ENCODE measurements around the gene LAMA1. TPM values are rescaled to one million over a fixed set of nuclear protein-coding genes. Genes with fewer than 3 reads are reported as not detected.

The LAMA1 gene
- total and polyA plus RNA-seq, 4 experiments from 2014 or later: not detected

- Mint-ChIP-seq H3K27me3 (no peaks in the 10 kb centered on the region), H3K9me3 (peaks cover 2 to 18% (median 7%) of the 10 kb centered on the region in 8 donors), H3K4me1 (no peaks in the 10 kb centered on the region), H3K27ac (no peak overlapping the region), H3K4me3 (peak overlapping the region in 1 of 8 donors; percentile 11), H3K36me3 (no peaks in the 10 kb centered on the region)
- CTCF ChIA-PET (ENCODE audit: partially characterized antibody): no interaction called here
- Histone ChIP-seq H3K9me3 (ENCODE audit: control insufficient read depth in 1 of 2, low read length in 2 of 2) (no peaks in the 10 kb centered on the region), H3K4me3 (ENCODE audit: low read length in 2 of 2) (no peak overlapping the region), H3K27me3 (ENCODE audit: insufficient read depth, low read length) (no peaks in the 10 kb centered on the region), H3K27ac (ENCODE audit: low read depth, low read length) (no peak overlapping the region), H3K4me1 (ENCODE audit: insufficient read depth, low read length) (no peaks in the 10 kb centered on the region), H3K36me3 (ENCODE audit: insufficient read depth, low read length) (no peaks in the 10 kb centered on the region)
- intact Hi-C loops (cut with micrococcal nuclease): no loop called here
- DNase-seq: no peak
- POLR2A ChIA-PET (ENCODE audit: partially characterized antibody): no interaction called here
Measured at GRCh38 chr18:7132356-7133150, 15.0 kb upstream of the LAMA1 start.

- Histone ChIP-seq H3K27me3 (ENCODE audit: insufficient read depth, low read length) (no peaks in the 10 kb centered on the region), H3K4me3 (ENCODE audit: low read length in 2 of 2) (no peak overlapping the region), H3K4me1 (ENCODE audit: insufficient read depth, low read length) (no peaks in the 10 kb centered on the region), H3K36me3 (ENCODE audit: insufficient read depth, low read length) (no peaks in the 10 kb centered on the region), H3K9me3 (ENCODE audit: control insufficient read depth in 1 of 2, low read length in 2 of 2) (no peaks in the 10 kb centered on the region), H3K27ac (ENCODE audit: low read depth, low read length) (no peak overlapping the region)
- Mint-ChIP-seq H3K4me1 (no peaks in the 10 kb centered on the region), H3K36me3 (no peaks in the 10 kb centered on the region), H3K9me3 (peaks cover 0 to 21% (median 7%) of the 10 kb centered on the region in 8 donors), H3K27ac (no peak overlapping the region), H3K4me3 (no peak overlapping the region), H3K27me3 (peaks cover 2 to 3% of the 10 kb centered on the region in 2 donors)
- ChIA-PET POLR2A (ENCODE audit: partially characterized antibody) (no interaction called here), CTCF (ENCODE audit: partially characterized antibody) (no interaction called here)
- DNase-seq: no peak
- intact Hi-C loops (cut with micrococcal nuclease): no loop called here
Measured at GRCh38 chr18:7122376-7122775, 4.8 kb upstream of the LAMA1 start.

- Histone ChIP-seq H3K4me1 (ENCODE audit: insufficient read depth, low read length) (no peaks in the 10 kb centered on the region), H3K27me3 (ENCODE audit: insufficient read depth, low read length) (no peaks in the 10 kb centered on the region), H3K27ac (ENCODE audit: low read depth, low read length) (no peak overlapping the region), H3K36me3 (ENCODE audit: insufficient read depth, low read length) (no peaks in the 10 kb centered on the region), H3K9me3 (ENCODE audit: control insufficient read depth in 1 of 2, low read length in 2 of 2) (no peaks in the 10 kb centered on the region), H3K4me3 (ENCODE audit: low read length in 2 of 2) (no peak overlapping the region)
- H3K9me3 Mint-ChIP-seq: peaks cover 0 to 21% (median 9%) of the 10 kb centered on the region in 8 donors
- no peak overlapping the region for H3K27ac Mint-ChIP-seq
- H3K36me3 Mint-ChIP-seq: no peaks in the 10 kb centered on the region
- CTCF ChIA-PET (ENCODE audit: partially characterized antibody): no interaction called here
- peaks cover 18 to 22% of the 10 kb centered on the region in 2 donors for H3K27me3 Mint-ChIP-seq
- POLR2A ChIA-PET (ENCODE audit: partially characterized antibody): no interaction called here
- peaks cover 0 to 9% (median 3%) of the 10 kb centered on the region in 4 donors for H3K4me1 Mint-ChIP-seq
- intact Hi-C loops (cut with micrococcal nuclease): no loop called here
- peak overlapping the region in 4 of 8 donors; percentile 20 to 80 (median 56) for H3K4me3 Mint-ChIP-seq
- DNase-seq: no peak
Measured at GRCh38 chr18:7116792-7117389, 706 bp downstream of the LAMA1 start.

- DNase-seq: no peak
- H3K27ac Mint-ChIP-seq: no peak overlapping the region
- Histone ChIP-seq H3K4me1 (ENCODE audit: insufficient read depth, low read length) (no peaks in the 10 kb centered on the region), H3K9me3 (ENCODE audit: control insufficient read depth in 1 of 2, low read length in 2 of 2) (no peaks in the 10 kb centered on the region), H3K4me3 (ENCODE audit: low read length in 2 of 2) (no peak overlapping the region), H3K27me3 (ENCODE audit: insufficient read depth, low read length) (no peaks in the 10 kb centered on the region), H3K36me3 (ENCODE audit: insufficient read depth, low read length) (no peaks in the 10 kb centered on the region), H3K27ac (ENCODE audit: low read depth, low read length) (no peak overlapping the region)
- peaks cover 18 to 22% of the 10 kb centered on the region in 2 donors for H3K27me3 Mint-ChIP-seq
- ChIA-PET CTCF (ENCODE audit: partially characterized antibody) (no interaction called here), POLR2A (ENCODE audit: partially characterized antibody) (no interaction called here)
- H3K4me1 Mint-ChIP-seq: peaks cover 0 to 9% (median 3%) of the 10 kb centered on the region in 4 donors
- H3K9me3 Mint-ChIP-seq: peaks cover 0 to 21% (median 9%) of the 10 kb centered on the region in 8 donors
- no peaks in the 10 kb centered on the region for H3K36me3 Mint-ChIP-seq
- intact Hi-C loops (cut with micrococcal nuclease): no loop called here
- H3K4me3 Mint-ChIP-seq: peak overlapping the region in 3 of 8 donors; percentile 29 to 71 (median 70)
Measured at GRCh38 chr18:7116001-7116730, 1.4 kb downstream of the LAMA1 start.

- Mint-ChIP-seq H3K4me1 (peaks cover 0 to 9% (median 3%) of the 10 kb centered on the region in 4 donors), H3K9me3 (peaks cover 0 to 21% (median 7%) of the 10 kb centered on the region in 8 donors), H3K4me3 (peak overlapping the region in 1 of 8 donors; percentile 45), H3K27ac (no peak overlapping the region), H3K27me3 (peaks cover 16 to 19% of the 10 kb centered on the region in 2 donors), H3K36me3 (no peaks in the 10 kb centered on the region)
- H3K27me3 ChIP-seq (ENCODE audit: insufficient read depth, low read length): no peaks in the 10 kb centered on the region
- H3K27ac ChIP-seq (ENCODE audit: low read depth, low read length): no peak overlapping the region
- CTCF ChIA-PET (ENCODE audit: partially characterized antibody): interaction anchor here (1.1 kb wide), 1 partner anchor 11 kb away, joined by 3 read pairs; no protein-coding TSS in a partner anchor
- H3K4me1 ChIP-seq (ENCODE audit: insufficient read depth, low read length): no peaks in the 10 kb centered on the region
- no peak for DNase-seq
- no peaks in the 10 kb centered on the region for H3K36me3 ChIP-seq (ENCODE audit: insufficient read depth, low read length)
- POLR2A ChIA-PET (ENCODE audit: partially characterized antibody): no interaction called here
- no peaks in the 10 kb centered on the region for H3K9me3 ChIP-seq (ENCODE audit: control insufficient read depth in 1 of 2, low read length in 2 of 2)
- intact Hi-C loops (cut with micrococcal nuclease): no loop called here
- H3K4me3 ChIP-seq (ENCODE audit: low read length in 2 of 2): no peak overlapping the region
Measured at GRCh38 chr18:7112936-7113335, 4.7 kb downstream of the LAMA1 start.

GRCh38 chr18:7111134-7111533, 6.5 kb downstream of the LAMA1 start:
- Histone ChIP-seq H3K27me3 (ENCODE audit: insufficient read depth, low read length) (no peaks in the 10 kb centered on the region), H3K27ac (ENCODE audit: low read depth, low read length) (no peak overlapping the region), H3K9me3 (ENCODE audit: control insufficient read depth in 1 of 2, low read length in 2 of 2) (no peaks in the 10 kb centered on the region), H3K36me3 (ENCODE audit: insufficient read depth, low read length) (no peaks in the 10 kb centered on the region), H3K4me1 (ENCODE audit: insufficient read depth, low read length) (no peaks in the 10 kb centered on the region), H3K4me3 (ENCODE audit: low read length in 2 of 2) (no peak overlapping the region)
- Mint-ChIP-seq H3K9me3 (peaks cover 0 to 19% (median 7%) of the 10 kb centered on the region in 8 donors), H3K4me1 (peaks cover 0 to 4% (median under 1%) of the 10 kb centered on the region in 4 donors), H3K4me3 (no peak overlapping the region), H3K36me3 (no peaks in the 10 kb centered on the region), H3K27ac (no peak overlapping the region), H3K27me3 (peaks cover 10 to 12% of the 10 kb centered on the region in 2 donors)
- CTCF ChIA-PET (ENCODE audit: partially characterized antibody): no interaction called here
- POLR2A ChIA-PET (ENCODE audit: partially characterized antibody): no interaction called here
- no peak for DNase-seq
- intact Hi-C loops (cut with micrococcal nuclease): no loop called here

GRCh38 chr18:7105943-7106342, 11.7 kb downstream of the LAMA1 start:
- ChIA-PET POLR2A (ENCODE audit: partially characterized antibody) (no interaction called here), CTCF (ENCODE audit: partially characterized antibody) (no interaction called here)
- H3K9me3 ChIP-seq (ENCODE audit: control insufficient read depth in 1 of 2, low read length in 2 of 2): no peaks in the 10 kb centered on the region
- no peak overlapping the region for H3K27ac Mint-ChIP-seq
- H3K27ac ChIP-seq (ENCODE audit: low read depth, low read length): no peak overlapping the region
- no peaks in the 10 kb centered on the region for H3K36me3 Mint-ChIP-seq
- H3K4me1 ChIP-seq (ENCODE audit: insufficient read depth, low read length): no peaks in the 10 kb centered on the region
- H3K9me3 Mint-ChIP-seq: peaks cover under 1 to 15% (median 6%) of the 10 kb centered on the region in 8 donors
- H3K27me3 Mint-ChIP-seq: no peaks in the 10 kb centered on the region
- H3K4me3 ChIP-seq (ENCODE audit: low read length in 2 of 2): no peak overlapping the region
- H3K4me1 Mint-ChIP-seq: no peaks in the 10 kb centered on the region
- no peak for DNase-seq
- no peaks in the 10 kb centered on the region for H3K27me3 ChIP-seq (ENCODE audit: insufficient read depth, low read length)
- intact Hi-C loops (cut with micrococcal nuclease): no loop called here
- H3K4me3 Mint-ChIP-seq: no peak overlapping the region
- H3K36me3 ChIP-seq (ENCODE audit: insufficient read depth, low read length): no peaks in the 10 kb centered on the region
